ENCODE data around the gene DEGS1. TPM values are rescaled to one million over a fixed set of nuclear protein-coding genes. Genes with fewer than 3 reads are reported as not detected.

DEGS1 gene
- total and polyA plus RNA-seq, 2 experiments from 2014 or later: 45.7 to 67.9 TPM

DNA sequence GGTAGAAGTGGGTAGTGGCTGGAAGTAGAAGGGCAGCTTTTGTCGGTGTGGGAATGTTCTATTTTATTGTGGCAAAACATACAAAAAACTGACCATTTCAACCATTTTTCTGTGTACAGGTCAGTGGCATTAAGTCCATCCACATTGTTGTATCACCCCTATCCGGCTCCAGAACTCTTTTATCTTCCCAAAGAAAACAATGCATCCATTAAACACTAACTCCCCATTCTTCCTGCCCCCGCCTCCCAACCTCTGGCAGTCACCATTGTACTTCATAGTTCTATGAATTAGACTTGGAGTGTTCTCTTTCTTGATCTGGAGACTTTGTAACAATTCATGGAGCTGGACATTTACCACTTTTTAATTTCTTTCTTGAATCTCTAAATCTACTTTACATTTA, 55.7 kb downstream of the DEGS1 start:
- Mint-ChIP-seq H3K4me3 (no peak overlapping the region), H3K4me1 (peaks cover 40% of the 10 kb centered on the region), H3K27me3 (ENCODE audit: insufficient read depth, low read depth, poor library complexity) (peaks cover 2% of the 10 kb centered on the region), H3K9me3 (no peaks in the 10 kb centered on the region), H3K27ac (no peak overlapping the region), H3K36me3 (ENCODE audit: low read depth) (peaks cover 25% of the 10 kb centered on the region)
- no peak overlapping the region for H2AFZ ChIP-seq
- no peaks in the 10 kb centered on the region for H3K36me3 ChIP-seq (ENCODE audit: insufficient read depth)
- H3K4me2 ChIP-seq: 0 out of 2 replicates have a peak overlapping the region, but pooled peaks have one; percentile 16
- H3K4me3 ChIP-seq: no peak overlapping the region
- H3F3A ChIP-seq (replicated peaks; ENCODE audit: low read depth): peaks cover 9% of the 10 kb centered on the region; the same call in 1 of the 2 replicates
- ATAC-seq (no peak), DNase-seq (ENCODE audit: low spot score) (no peak)
- no peaks in the 10 kb centered on the region for H3K79me2 ChIP-seq (replicated peaks; ENCODE audit: insufficient read depth)
- H3K9me2 ChIP-seq (ENCODE audit: insufficient read depth): no peaks in the 10 kb centered on the region
- peaks cover 40% of the 10 kb centered on the region for H3K4me1 ChIP-seq (ENCODE audit: insufficient read depth)
- no peaks in the 10 kb centered on the region for H4K20me1 ChIP-seq (replicated peaks; ENCODE audit: insufficient read depth)
- H3K27me3 ChIP-seq (ENCODE audit: insufficient read depth): no peaks in the 10 kb centered on the region
- TF ChIP-seq EZH2phosphoT487 (IDR thresholded peaks at IDR 0.05; ENCODE audit: unreplicated experiment) (no peak), STAT1 (IDR thresholded peaks at IDR 0.05; ENCODE audit: unreplicated experiment) (no peak), CREB1 (CRISPR knock-in tag; IDR thresholded peaks at IDR 0.05; ENCODE audit: low read depth) (no peak), POLR2AphosphoS5 (IDR thresholded peaks at IDR 0.05; ENCODE audit: low read depth) (no peak), JUNB (IDR thresholded peaks at IDR 0.05; ENCODE audit: unreplicated experiment) (no peak), ZNF114 (CRISPR knock-in tag; IDR thresholded peaks at IDR 0.05) (no peak), NANOG (IDR thresholded peaks at IDR 0.05; ENCODE audit: borderline replicate concordance) (no peak), EZH2 (IDR thresholded peaks at IDR 0.05; ENCODE audit: low read depth, unreplicated experiment) (no peak), ZNF331 (CRISPR knock-in tag; IDR thresholded peaks at IDR 0.05; ENCODE audit: low read depth) (no peak)
- TF ChIP-seq, protein P1, sequence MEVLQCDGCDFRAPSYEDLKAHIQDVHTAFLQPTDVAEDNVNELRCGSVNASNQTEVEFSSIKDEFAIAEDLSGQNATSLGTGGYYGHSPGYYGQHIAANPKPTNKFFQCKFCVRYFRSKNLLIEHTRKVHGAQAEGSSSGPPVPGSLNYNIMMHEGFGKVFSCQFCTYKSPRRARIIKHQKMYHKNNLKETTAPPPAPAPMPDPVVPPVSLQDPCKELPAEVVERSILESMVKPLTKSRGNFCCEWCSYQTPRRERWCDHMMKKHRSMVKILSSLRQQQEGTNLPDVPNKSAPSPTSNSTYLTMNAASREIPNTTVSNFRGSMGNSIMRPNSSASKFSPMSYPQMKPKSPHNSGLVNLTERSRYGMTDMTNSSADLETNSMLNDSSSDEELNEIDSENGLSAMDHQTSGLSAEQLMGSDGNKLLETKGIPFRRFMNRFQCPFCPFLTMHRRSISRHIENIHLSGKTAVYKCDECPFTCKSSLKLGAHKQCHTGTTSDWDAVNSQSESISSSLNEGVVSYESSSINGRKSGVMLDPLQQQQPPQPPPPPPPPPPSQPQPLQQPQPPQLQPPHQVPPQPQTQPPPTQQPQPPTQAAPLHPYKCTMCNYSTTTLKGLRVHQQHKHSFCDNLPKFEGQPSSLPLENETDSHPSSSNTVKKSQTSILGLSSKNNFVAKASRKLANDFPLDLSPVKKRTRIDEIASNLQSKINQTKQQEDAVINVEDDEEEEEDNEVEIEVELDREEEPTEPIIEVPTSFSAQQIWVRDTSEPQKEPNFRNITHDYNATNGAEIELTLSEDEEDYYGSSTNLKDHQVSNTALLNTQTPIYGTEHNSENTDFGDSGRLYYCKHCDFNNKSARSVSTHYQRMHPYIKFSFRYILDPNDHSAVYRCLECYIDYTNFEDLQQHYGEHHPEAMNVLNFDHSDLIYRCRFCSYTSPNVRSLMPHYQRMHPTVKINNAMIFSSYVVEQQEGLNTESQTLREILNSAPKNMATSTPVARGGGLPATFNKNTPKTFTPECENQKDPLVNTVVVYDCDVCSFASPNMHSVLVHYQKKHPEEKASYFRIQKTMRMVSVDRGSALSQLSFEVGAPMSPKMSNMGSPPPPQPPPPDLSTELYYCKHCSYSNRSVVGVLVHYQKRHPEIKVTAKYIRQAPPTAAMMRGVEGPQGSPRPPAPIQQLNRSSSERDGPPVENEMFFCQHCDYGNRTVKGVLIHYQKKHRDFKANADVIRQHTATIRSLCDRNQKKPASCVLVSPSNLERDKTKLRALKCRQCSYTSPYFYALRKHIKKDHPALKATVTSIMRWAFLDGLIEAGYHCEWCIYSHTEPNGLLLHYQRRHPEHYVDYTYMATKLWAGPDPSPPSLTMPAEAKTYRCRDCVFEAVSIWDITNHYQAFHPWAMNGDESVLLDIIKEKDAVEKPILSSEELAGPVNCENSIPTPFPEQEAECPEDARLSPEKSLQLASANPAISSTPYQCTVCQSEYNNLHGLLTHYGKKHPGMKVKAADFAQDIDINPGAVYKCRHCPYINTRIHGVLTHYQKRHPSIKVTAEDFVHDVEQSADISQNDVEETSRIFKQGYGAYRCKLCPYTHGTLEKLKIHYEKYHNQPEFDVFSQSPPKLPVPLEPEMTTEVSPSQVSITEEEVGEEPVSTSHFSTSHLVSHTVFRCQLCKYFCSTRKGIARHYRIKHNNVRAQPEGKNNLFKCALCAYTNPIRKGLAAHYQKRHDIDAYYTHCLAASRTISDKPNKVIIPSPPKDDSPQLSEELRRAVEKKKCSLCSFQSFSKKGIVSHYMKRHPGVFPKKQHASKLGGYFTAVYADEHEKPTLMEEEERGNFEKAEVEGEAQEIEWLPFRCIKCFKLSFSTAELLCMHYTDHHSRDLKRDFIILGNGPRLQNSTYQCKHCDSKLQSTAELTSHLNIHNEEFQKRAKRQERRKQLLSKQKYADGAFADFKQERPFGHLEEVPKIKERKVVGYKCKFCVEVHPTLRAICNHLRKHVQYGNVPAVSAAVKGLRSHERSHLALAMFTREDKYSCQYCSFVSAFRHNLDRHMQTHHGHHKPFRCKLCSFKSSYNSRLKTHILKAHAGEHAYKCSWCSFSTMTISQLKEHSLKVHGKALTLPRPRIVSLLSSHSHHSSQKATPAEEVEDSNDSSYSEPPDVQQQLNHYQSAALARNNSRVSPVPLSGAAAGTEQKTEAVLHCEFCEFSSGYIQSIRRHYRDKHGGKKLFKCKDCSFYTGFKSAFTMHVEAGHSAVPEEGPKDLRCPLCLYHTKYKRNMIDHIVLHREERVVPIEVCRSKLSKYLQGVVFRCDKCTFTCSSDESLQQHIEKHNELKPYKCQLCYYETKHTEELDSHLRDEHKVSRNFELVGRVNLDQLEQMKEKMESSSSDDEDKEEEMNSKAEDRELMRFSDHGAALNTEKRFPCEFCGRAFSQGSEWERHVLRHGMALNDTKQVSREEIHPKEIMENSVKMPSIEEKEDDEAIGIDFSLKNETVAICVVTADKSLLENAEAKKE (CRISPR knock-in tag; IDR thresholded peaks at IDR 0.05): no peak
- TF ChIP-seq, protein P2, sequence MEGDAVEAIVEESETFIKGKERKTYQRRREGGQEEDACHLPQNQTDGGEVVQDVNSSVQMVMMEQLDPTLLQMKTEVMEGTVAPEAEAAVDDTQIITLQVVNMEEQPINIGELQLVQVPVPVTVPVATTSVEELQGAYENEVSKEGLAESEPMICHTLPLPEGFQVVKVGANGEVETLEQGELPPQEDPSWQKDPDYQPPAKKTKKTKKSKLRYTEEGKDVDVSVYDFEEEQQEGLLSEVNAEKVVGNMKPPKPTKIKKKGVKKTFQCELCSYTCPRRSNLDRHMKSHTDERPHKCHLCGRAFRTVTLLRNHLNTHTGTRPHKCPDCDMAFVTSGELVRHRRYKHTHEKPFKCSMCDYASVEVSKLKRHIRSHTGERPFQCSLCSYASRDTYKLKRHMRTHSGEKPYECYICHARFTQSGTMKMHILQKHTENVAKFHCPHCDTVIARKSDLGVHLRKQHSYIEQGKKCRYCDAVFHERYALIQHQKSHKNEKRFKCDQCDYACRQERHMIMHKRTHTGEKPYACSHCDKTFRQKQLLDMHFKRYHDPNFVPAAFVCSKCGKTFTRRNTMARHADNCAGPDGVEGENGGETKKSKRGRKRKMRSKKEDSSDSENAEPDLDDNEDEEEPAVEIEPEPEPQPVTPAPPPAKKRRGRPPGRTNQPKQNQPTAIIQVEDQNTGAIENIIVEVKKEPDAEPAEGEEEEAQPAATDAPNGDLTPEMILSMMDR (conservative IDR thresholded peaks at IDR 0.05; ENCODE audit: low read depth in 2 of 2): no peak
- TF ChIP-seq, protein P3, sequence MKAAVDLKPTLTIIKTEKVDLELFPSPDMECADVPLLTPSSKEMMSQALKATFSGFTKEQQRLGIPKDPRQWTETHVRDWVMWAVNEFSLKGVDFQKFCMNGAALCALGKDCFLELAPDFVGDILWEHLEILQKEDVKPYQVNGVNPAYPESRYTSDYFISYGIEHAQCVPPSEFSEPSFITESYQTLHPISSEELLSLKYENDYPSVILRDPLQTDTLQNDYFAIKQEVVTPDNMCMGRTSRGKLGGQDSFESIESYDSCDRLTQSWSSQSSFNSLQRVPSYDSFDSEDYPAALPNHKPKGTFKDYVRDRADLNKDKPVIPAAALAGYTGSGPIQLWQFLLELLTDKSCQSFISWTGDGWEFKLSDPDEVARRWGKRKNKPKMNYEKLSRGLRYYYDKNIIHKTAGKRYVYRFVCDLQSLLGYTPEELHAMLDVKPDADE (IDR thresholded peaks at IDR 0.05): no peak
- TF ChIP-seq, protein P4, sequence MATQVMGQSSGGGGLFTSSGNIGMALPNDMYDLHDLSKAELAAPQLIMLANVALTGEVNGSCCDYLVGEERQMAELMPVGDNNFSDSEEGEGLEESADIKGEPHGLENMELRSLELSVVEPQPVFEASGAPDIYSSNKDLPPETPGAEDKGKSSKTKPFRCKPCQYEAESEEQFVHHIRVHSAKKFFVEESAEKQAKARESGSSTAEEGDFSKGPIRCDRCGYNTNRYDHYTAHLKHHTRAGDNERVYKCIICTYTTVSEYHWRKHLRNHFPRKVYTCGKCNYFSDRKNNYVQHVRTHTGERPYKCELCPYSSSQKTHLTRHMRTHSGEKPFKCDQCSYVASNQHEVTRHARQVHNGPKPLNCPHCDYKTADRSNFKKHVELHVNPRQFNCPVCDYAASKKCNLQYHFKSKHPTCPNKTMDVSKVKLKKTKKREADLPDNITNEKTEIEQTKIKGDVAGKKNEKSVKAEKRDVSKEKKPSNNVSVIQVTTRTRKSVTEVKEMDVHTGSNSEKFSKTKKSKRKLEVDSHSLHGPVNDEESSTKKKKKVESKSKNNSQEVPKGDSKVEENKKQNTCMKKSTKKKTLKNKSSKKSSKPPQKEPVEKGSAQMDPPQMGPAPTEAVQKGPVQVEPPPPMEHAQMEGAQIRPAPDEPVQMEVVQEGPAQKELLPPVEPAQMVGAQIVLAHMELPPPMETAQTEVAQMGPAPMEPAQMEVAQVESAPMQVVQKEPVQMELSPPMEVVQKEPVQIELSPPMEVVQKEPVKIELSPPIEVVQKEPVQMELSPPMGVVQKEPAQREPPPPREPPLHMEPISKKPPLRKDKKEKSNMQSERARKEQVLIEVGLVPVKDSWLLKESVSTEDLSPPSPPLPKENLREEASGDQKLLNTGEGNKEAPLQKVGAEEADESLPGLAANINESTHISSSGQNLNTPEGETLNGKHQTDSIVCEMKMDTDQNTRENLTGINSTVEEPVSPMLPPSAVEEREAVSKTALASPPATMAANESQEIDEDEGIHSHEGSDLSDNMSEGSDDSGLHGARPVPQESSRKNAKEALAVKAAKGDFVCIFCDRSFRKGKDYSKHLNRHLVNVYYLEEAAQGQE (IDR thresholded peaks at IDR 0.05; ENCODE audit: unreplicated experiment): no peak
- H3K27ac ChIP-seq (ENCODE audit: low read depth): no peak overlapping the region

All from GM23338 (cell line).